ENCODE results near the gene RASD2. TPM values are rescaled to one million over a fixed set of nuclear protein-coding genes. Genes with fewer than 3 reads are reported as not detected.

RASD2 gene
- total RNA-seq, 1 donor: 0.09 TPM

DNA sequence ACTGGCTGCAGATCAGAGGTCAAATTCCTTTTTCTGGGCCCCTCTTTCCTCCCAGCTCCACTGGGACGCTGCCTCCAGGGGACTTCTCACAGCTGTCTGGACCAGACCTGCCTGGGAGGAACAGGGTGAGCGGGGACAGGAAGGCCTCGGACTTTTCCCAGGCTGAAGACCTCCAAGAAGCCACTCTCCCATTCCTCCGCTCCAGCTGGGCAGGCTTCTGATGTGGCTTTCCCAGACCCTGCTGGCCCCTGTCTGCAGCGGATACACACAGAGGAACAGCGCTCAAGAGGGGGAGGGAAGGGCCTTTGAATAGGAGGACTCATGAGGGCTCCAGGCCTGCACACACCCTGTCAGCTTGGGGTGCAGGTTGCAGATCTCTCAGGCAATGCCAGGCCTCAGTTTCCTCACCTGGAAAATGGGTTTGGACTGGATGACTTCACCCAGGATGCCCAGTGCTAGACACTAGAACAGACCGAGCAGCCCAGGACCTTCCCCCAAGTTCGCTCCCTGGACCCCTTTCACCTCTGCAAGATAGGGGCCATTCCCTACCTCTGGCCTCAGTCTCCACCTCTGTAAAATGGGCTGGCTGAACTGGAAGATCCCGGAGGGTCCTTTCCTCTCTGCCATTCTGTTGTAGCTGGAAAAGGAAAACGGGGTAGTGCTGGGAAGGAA lies 39.9 kb downstream of the RASD2 start:
- no peak for TF ChIP-seq CTCF (IDR thresholded peaks at IDR 0.05; ENCODE audit: insufficient read depth, low read length)
- DNase-seq (ENCODE audit: low read depth): no peak
- no peak overlapping the region for H3K4me3 ChIP-seq (ENCODE audit: low read depth, low read length)

- no peak for TF ChIP-seq CTCF (IDR thresholded peaks at IDR 0.05; ENCODE audit: insufficient read depth, low read length)
- no peak for DNase-seq (ENCODE audit: low read depth)
- H3K4me3 ChIP-seq (ENCODE audit: low read depth, low read length): no peak overlapping the region
Observed at GRCh38 chr22:35581023-35581413, 40.4 kb downstream of the RASD2 start.

DNA sequence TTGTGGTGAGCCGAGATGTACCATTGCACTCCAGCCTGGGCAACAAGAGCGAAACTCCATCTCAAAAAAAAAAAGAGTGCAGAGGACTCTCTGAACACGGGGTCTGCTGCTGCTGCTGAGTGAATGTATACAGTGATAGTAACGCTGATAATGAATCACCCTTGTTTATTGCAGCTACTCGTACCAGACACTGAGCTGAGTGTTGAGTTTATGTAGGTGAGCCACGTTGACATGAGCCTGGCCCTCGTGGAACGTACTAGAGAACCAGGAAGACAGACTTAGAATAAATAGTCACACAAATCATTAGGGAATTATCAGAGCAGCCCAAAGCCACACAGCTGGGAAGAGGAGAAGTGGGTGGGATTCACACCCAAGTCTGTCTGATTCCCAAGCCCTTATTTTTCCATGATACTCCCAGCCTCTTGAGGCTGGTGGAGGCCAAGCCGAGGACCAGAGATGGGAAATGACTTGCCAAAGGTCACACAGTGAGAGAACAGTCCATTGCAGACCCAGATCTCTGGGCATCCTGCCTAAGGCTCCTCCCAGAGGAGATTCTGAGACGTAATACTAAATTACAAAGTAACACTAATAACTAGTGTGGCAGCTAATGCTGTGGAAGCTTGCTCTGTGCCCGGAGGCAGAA lies 41.7 kb downstream of the RASD2 start:
- no peak for DNase-seq (ENCODE audit: low read depth)
- no peak for TF ChIP-seq CTCF (IDR thresholded peaks at IDR 0.05; ENCODE audit: insufficient read depth, low read length)
- H3K4me3 ChIP-seq (ENCODE audit: low read depth, low read length): no peak overlapping the region

DNA sequence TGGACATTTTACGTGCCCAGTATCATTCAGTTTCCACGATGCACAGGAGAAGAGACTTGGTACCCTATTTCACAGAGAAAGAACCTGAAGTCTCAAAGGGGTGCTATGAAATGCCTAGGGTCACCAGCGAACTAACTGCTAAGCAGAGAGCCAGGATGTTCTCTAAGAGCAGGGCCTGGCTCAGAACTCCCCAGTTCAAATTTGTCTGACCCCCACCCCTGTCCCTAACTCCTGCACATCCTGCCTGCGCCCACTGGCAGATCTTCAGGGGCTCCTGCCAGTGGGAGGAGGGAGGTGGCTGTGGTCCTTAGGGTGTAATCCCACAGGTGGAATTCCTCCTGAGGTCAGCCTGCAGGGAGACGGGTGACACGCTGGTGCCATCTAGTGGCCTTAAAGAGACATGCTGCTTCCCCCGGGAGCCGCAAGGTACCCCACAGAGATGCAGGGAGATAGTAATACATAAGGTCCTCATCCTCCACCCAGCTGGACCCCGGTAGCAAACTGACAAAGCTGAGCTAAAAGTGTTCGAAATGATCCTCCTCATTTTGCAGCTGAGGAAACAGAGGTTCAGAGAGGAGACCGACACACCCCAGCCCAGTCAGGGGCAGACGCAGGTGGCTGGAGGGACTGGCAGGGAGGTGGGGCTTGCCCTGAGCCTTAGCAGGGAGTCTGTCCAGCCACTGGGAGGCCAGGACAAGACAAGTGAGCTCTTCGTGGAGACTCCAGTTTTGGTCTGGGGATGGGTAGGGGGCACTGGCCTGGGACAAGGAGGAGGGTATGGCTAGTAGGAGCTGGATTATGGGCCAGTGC lies 42.4 kb downstream of the RASD2 start:
- no peak overlapping the region for H3K4me3 ChIP-seq (ENCODE audit: low read depth, low read length)
- DNase-seq (ENCODE audit: low read depth): peak; percentile 72
- TF ChIP-seq CTCF (IDR thresholded peaks at IDR 0.05; ENCODE audit: insufficient read depth, low read length): peak; percentile 94

DNA sequence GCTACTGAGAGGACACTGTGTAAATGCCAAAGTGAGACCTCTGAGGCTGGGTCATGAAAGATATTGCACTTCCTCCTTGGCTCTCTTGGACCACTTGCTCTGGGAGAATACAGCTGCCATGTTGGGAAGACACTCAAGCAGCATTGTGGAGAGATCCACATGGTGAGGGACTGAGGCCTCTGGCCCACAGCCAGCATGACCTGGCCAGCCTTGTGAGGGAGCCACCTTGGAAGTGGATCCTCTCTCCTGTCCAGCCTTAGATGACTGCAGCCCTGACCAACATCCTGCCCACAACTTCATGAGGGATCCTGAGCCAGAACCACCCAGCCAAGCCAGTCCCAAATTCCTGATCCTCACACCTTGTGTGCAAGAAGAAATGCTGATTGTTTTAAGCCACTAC lies 46.1 kb downstream of the RASD2 start:
- H3K4me3 ChIP-seq (ENCODE audit: low read depth, low read length): no peak overlapping the region
- no peak for DNase-seq (ENCODE audit: low read depth)
- no peak for TF ChIP-seq CTCF (IDR thresholded peaks at IDR 0.05; ENCODE audit: insufficient read depth, low read length)

- H3K4me3 ChIP-seq (ENCODE audit: low read depth, low read length): no peak overlapping the region
- no peak for DNase-seq (ENCODE audit: low read depth)
- no peak for TF ChIP-seq CTCF (IDR thresholded peaks at IDR 0.05; ENCODE audit: insufficient read depth, low read length)
Observed at GRCh38 chr22:35587447-35587870, 46.8 kb downstream of the RASD2 start.

Data from fibroblast of the aortic adventitia (primary cell).